ENCODE data around the gene PLCB1. TPM values are rescaled to one million over a fixed set of nuclear protein-coding genes. Genes with fewer than 3 reads are reported as not detected.
"Not testable (repeated sequence)": the region's sequence is repeated elsewhere in the genome, so short reads cannot be mapped to it uniquely, and the experiment has no call there.

Gene PLCB1
- total RNA-seq, 1 donor from 2014 or later, result 48.3 TPM

DNA sequence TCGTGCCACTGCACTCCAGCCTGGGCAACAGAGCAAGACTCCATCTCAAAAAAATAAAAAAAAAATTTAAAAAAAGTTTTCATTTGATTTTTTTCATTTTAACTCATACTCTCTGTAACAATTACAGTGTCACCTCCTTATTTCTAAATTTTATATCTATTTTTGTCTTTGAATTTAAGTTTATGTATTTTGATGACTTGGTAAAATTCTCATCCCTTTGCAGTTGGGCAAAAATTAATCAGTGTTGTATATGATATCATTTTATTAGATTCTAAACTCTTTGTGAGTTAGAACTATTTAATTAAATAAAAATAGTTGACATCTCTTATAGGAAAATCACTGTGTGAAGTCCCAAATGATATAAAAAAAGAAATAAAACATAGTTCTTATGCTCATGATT is 270.7 kb downstream of the PLCB1 start:
- DNase-seq (ENCODE audit: low spot score), result no peak

DNA sequence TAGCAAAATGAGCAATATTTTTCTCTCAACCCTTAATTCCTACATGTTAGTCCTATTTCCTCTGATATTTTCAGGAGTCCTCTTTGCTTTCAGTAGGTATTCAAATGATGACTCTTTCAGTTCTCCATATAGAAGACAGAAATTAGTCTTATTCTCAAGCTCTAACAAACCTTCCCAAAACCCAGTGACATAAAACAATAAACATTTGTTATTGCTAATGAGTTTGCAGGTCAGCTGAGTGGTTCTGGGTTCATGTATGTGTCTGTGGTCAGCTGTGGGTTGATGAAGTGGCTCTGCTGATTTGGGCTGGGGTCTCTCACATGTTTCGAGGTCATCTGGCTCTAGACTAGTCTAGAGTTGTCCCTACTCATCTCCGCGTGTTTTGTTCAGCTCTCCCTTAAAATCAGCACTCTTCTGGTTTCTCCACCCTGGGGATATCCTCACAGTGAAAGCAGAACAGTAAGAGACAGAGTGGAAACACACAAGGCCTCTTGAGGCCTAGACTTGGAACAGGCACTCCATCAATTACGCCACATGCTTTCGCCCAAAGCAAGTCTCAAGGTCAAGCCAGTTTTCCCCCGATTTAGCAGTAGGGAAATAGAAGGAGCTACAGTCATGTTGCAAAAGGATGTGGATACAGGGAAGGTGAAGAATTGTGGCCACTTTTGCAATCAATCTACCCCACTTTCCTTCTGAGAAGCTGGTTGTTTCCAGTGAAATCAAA is 273.0 kb downstream of the PLCB1 start:
- DNase-seq (ENCODE audit: low spot score), result no peak

GRCh38 chr20:8406391-8406790 is 274.3 kb downstream of the PLCB1 start:
- no peak for DNase-seq (ENCODE audit: low spot score)

GRCh38 chr20:8408587-8409307 is 276.7 kb downstream of the PLCB1 start:
- no peak for DNase-seq (ENCODE audit: low spot score)

DNA sequence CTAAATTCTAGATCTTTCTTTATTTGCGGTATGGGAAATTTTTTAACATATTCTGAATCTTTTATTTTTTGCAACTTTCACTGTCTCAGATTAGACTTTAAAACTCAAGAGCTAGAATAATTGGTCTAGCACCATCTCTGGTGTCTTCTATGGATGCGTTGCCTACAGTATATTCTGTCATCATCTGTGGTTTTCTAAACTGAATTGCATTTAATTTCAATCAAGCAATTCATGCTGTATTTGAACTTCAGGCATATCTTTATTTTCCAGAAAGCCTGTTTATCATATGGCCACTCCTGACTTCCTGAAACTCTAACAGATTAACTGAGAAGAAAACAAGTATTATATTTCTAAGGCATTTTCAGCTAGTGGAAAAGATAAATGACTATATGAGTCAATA is 281.6 kb downstream of the PLCB1 start:
- no peak for DNase-seq (ENCODE audit: low spot score)

DNA sequence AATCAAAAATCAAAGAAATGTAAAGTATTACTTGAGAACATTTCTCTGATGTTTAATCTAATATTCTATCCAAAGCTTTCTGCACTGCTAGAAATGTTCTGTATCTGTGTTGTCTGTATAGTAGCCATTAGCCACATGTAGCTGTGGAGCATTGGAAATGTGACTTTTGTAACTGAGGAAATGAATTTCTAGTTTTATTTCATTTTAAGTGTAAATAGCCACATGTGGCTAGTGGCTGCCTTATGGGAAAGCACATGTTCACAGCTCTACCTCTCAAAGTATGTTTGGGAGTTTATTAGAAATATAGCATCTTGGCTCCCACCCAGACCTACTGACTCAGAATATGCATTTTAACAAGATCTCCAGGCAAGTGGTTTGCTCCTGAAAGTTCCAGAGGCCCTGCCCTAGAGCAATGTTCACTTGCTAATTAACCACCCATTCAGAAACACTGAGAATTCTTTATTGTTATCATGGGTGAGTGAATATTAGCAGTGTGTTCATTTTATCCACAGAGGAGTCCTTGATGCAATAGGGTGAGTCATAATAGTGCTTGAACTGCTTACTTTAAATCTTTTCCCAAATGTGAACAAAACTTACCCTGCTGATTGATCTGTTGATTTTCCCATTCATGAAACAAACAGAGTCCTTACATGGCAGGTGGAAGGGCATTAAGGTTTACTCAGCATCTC is 282.7 kb downstream of the PLCB1 start:
- DNase-seq (ENCODE audit: low spot score), result no peak

GRCh38 chr20:8421981-8422380 is 289.9 kb downstream of the PLCB1 start:
- DNase-seq (ENCODE audit: low spot score), result no peak

DNA sequence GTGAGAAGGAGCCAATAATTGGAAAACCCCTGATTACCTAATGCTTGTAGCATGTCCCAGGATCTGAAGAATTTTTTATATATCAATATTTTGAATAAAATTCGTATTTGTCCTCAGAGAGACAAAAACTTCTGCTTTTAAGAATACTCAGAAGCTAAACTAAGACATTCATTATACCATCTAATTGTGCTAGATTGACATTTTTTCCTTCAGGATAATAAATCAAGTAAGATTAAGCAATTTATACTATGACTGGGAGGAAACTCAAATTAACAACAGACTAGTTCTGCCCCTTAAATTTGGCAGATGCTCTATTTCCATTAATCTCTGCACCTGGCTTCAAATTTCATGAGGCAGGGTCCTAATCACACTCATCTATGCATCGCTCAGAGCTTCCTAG is 291.4 kb downstream of the PLCB1 start:
- DNase-seq (ENCODE audit: low spot score), result no peak

DNA sequence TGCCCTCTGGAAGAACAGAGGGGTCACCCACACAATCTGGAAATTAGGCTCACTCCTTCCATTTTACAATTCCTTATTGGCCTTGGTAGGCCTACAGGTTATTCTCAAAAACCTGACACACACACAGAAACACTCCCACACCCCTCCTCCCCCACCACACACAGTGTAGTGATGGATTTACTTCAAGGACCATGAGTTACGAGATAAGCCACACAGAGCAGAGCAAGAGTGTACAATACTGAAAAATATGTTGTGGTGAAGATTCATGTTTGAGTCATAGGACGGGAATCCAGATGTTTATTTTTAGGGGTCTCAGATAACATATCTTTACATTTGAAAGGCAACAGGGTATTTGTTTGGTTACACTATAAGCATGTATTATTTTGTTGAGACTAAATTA is 291.9 kb downstream of the PLCB1 start:
- no peak for DNase-seq (ENCODE audit: low spot score)

DNA sequence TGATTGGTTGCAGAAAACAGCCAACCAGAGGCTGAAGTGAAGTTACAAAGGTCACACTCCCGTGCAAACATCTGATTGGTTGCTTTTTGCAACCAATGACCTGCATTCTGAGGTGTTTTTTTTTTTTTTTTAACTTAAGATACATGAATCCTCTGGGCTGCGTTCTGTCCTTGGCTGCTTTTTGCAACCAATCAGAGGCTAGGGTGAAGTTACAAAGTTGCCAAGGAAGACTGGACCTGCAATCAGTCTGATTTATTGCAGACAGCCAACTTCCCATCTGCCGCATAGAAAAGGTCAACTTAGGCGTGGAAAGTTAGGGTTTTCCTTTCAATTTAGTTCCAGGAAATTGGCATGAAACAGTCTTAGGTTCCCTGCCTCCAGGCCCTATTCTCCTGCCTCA is 292.9 kb downstream of the PLCB1 start:
- no peak for DNase-seq (ENCODE audit: low spot score)

- DNase-seq (ENCODE audit: low spot score), result no peak
Measured at GRCh38 chr20:8425802-8426201, 293.7 kb downstream of the PLCB1 start.

GRCh38 chr20:8427419-8428040 is 295.5 kb downstream of the PLCB1 start:
- no peak for DNase-seq (ENCODE audit: low spot score)

- DNase-seq (ENCODE audit: low spot score), result no peak
Measured at GRCh38 chr20:8428988-8429387, 296.9 kb downstream of the PLCB1 start.

GRCh38 chr20:8431538-8432434 is 299.7 kb downstream of the PLCB1 start:
- DNase-seq (ENCODE audit: low spot score), result no peak

DNA sequence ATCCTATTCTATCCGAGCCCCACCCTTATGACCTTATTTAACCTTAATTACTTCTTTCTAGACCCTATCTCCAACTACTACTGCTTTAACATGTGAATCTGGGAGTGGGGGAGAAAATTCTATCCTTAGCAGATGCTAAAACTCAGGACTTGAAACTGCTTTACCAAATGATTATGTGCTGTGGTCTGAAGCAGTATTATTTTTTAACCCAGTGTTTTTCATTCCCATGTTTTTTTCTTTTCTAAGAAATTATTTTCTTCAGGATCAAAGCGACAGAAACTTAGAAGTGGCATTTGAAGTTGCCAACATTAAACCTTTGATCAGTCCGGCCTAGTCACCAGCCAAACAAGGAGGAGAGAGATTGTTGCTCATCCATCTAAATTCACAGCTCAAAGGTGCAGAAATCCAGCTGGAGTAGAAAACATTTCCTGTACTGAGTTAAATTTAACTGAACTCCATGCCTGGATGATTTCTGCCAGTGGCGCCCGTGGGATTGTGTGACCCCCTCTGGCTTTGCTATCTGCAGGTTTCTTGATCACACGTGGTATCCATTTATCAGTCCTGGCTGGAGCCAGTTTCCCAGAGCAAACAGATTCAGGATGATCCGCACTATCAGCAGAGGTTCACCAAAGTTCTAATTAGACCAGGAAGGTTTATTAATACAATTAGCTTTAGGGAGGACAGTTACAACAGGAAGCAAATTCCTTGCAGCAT is 300.5 kb downstream of the PLCB1 start:
- DNase-seq (ENCODE audit: low spot score), result no peak

- DNase-seq (ENCODE audit: low spot score), result no peak
Measured at GRCh38 chr20:8433291-8433690, 301.2 kb downstream of the PLCB1 start.

DNA sequence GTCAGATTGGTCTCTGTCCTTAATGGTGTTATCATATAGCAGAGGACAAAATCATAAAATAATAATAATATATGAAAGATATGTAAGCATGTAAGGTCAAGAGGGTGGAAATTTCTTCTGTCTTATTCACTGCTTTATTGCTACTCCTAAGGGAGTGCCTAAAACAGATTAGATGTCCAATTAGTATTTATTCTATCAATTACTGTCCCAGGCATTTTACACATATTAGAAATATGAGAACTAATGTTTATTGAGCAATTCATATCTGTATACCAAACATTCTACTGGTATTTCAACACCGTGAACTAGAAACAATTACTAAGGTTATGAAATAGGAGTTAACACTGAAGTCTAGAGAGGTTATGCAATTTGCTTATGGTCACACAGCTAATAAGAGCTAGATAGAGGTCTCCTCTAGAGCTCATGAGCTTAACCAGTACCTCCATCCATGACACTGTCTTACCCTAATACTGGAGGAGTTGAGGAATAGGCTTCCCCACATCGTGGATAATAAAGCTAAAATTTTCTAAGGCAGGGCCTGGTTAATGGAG is 302.3 kb downstream of the PLCB1 start:
- DNase-seq (ENCODE audit: low spot score), result no peak

DNA sequence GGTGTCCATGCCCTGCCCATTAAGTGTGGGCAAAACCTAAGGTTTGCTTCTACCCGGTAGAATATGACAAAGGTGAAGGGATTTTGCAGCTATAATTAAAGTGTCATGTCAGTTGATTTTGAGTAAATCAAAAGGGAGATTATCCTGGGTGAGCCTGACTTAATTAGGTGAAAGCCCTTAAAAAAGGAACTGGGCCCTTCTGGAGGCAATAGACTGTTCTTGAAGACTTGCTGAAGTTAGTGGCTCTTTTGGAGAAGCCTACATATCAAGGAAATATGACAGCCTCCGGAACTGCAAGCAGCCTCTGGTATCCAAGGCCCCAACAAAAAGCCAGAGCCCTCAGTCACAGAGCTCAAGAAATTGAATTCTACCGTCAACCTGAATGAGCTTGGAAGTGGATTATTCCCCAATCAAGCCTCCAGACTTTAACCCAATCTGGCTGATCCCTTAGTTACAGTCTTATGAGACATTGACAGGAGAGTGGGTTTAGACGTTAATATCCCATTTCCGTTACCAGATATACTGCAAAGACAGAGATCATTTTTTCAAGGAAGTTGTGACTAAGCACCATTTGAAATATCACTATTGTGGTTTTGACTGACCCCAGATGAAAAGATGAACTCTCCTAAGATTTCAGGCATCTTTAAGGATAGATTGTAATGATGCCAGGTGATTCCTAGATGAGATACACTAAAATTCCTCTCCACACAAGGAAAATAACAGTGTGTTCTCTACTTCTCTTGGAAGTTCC is 303.4 kb downstream of the PLCB1 start:
- no peak for DNase-seq (ENCODE audit: low spot score)

DNA sequence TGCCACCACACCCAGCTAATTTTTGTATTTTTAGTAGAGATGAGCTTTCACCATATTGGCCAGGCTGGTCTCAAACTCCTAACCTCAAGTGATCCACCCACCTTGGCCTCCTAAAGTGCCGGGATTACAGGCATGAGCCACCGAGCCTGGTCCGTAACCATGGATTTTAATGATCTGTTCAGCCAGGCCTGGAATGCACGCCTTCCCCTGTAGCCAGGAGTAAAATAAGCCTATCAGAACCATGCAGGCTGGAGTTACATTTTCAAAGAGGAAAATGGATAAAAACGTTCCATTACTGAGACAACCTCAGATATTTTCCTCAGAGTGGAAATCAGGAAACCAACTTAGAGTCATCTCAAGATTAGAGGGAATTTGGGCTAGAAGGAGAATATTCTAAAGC is 304.9 kb downstream of the PLCB1 start:
- not testable (repeated sequence) for DNase-seq (ENCODE audit: low spot score)

GRCh38 chr20:8438748-8439147 is 306.7 kb downstream of the PLCB1 start:
- no peak for DNase-seq (ENCODE audit: low spot score)
